Colonic mucosa (tissue), 4 donors: Measurements from ENCODE around the gene KIAA1217. TPM values are rescaled to one million over a fixed set of nuclear protein-coding genes. Genes with fewer than 3 reads are reported as not detected.
A peak's percentile ranks its signal among the peaks of the same experiment; 100 is the strongest.

Source experiments
- DNase-seq: peaks from one replicate; pipeline ENCODE4 v3.0.0-alpha.2; 2020
- H3K27ac ChIP-seq: fragments of 200-600 bp; one replicate; pipeline ENCODE4 v1.8.0; 2021
- H3K27me3 ChIP-seq: fragments of 200-600 bp; one replicate; pipeline ENCODE4 v1.8.0; 2021
- H3K36me3 ChIP-seq: fragments of 200-600 bp; one replicate; pipeline ENCODE4 v1.8.0; 2021
- H3K4me1 ChIP-seq: fragments of 200-600 bp; one replicate; pipeline ENCODE4 v1.8.0; 2021; ENCODE audit warnings: mild to moderate bottlenecking
- H3K4me3 ChIP-seq: fragments of 200-600 bp; one replicate; pipeline ENCODE4 v1.8.0; 2021
- H3K9ac ChIP-seq, 2 donors: one replicate each; pipeline ENCODE4 v1.7.0; 2013; ENCODE audit warnings: control low read depth in 2 of 2, low read depth in 2 of 2, low read length in 2 of 2
- H3K9me3 ChIP-seq: fragments of 200-600 bp; one replicate; pipeline ENCODE4 v1.8.0; 2021
- CTCF ChIP-seq: fragments of 200-600 bp; IDR thresholded peaks from one replicate; pipeline ENCODE4 v1.8.0; 2022; ENCODE audit warnings: antibody characterized with exemption, mild to moderate bottlenecking
- intact Hi-C: fragments of 100-400 bp; cut with DNase I; formaldehyde crosslinking; loops from one replicate; pipeline ENCODE4 v1.14.1; 2022
- total RNA-seq, 2 donors: library from RNA; stranded (reverse); fragmentation: NEBNext Ultra II Directional in 1 of 2; extraction: Animal tissue kit (Norgen Biotek cat#: 25700) in 1 of 2; gene quantifications; one replicate each; pipeline ENCODE4 v1.2.1, GENCODE V29; 2021
- donor health status: healthy.
- donor health status: DM: no; HTN: no; CAD: no.
- donor health status: DM: no; HTN: no; CAD: no.

KIAA1217 gene
- total RNA-seq, 2 donors from 2014 or later: 34.2 to 61.2 TPM

GRCh38 chr10:24536636-24537035, 327.7 kb downstream of the KIAA1217 start:
- Histone ChIP-seq H3K27ac (no peak overlapping the region), H3K9ac (no peak overlapping the region), H3K36me3 (peaks cover 6% of the 10 kb centered on the region), H3K9me3 (no peaks in the 10 kb centered on the region), H3K27me3 (no peaks in the 10 kb centered on the region), H3K4me3 (no peak overlapping the region), H3K4me1 (no peaks in the 10 kb centered on the region)
- TF ChIP-seq CTCF: no peak
- no peak for DNase-seq
- intact Hi-C loops: no loop called here

- intact Hi-C loops: no loop called here
- Histone ChIP-seq H3K4me3 (no peak overlapping the region), H3K27me3 (no peaks in the 10 kb centered on the region), H3K9ac (peak overlapping the region in 1 of 2 donors; percentile 1), H3K27ac (no peak overlapping the region), H3K9me3 (no peaks in the 10 kb centered on the region), H3K36me3 (no peaks in the 10 kb centered on the region), H3K4me1 (no peaks in the 10 kb centered on the region)
- DNase-seq: no peak
- TF ChIP-seq CTCF: no peak
These were observed 332.4 kb downstream of the KIAA1217 start for GRCh38 chr10:24541239-24541753.

- Histone ChIP-seq H3K4me1 (no peaks in the 10 kb centered on the region), H3K9me3 (no peaks in the 10 kb centered on the region), H3K27me3 (no peaks in the 10 kb centered on the region), H3K4me3 (no peak overlapping the region), H3K27ac (no peak overlapping the region), H3K36me3 (no peaks in the 10 kb centered on the region), H3K9ac (no peak overlapping the region)
- TF ChIP-seq CTCF: no peak
- intact Hi-C loops: no loop called here
- no peak for DNase-seq
These were observed 333.7 kb downstream of the KIAA1217 start for GRCh38 chr10:24542314-24543270.

DNA sequence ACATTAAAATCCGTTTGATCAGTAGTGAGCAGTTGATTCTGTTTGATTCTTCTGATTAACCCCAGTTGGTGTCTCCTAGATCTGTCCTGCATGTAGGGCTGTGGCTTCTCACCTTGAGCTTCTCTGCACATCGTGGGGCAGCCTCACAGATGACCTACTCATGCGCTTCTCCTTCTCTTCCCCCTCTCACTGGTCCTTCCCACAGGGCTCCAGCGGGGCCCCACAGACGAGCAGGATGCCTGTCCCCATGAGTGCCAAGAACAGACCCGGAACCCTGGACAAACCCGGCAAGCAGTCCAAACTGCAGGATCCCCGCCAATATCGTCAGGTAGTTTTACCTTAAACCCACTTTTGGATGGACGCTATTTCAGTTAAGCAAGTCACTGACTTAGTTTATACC, 335.8 kb downstream of the KIAA1217 start:
- Histone ChIP-seq H3K27me3 (no peaks in the 10 kb centered on the region), H3K4me3 (no peak overlapping the region), H3K4me1 (no peaks in the 10 kb centered on the region), H3K9ac (no peak overlapping the region), H3K9me3 (no peaks in the 10 kb centered on the region), H3K36me3 (no peaks in the 10 kb centered on the region), H3K27ac (no peak overlapping the region)
- TF ChIP-seq CTCF: no peak
- intact Hi-C loops: no loop called here
- DNase-seq: no peak

DNA sequence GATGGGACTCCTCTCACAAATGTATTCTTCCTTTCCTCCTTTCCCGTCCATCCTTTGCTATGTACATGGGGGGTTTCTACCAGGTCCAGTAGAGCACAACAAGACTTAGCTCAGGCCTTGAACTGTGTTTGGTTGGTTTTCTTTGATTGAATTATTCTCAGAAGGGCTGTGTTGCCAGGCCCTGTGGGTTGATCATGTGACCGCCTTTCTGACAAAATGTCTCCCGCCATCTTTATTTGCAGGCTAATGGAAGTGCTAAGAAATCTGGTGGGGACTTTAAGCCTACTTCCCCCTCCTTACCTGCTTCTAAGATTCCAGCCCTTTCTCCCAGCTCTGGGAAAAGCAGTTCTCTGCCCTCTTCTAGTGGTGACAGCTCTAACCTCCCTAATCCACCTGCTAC, 336.6 kb downstream of the KIAA1217 start:
- no peaks in the 10 kb centered on the region for H3K4me1 ChIP-seq
- no peak for DNase-seq
- H3K4me3 ChIP-seq: no peak overlapping the region
- intact Hi-C loops: no loop called here
- H3K27me3 ChIP-seq: no peaks in the 10 kb centered on the region
- no peaks in the 10 kb centered on the region for H3K9me3 ChIP-seq
- H3K36me3 ChIP-seq: no peaks in the 10 kb centered on the region
- no peak for TF ChIP-seq CTCF
- no peak overlapping the region for H3K9ac ChIP-seq
- no peak overlapping the region for H3K27ac ChIP-seq
